Effector memory CD8-positive, alpha-beta T cell (primary cell): ENCODE data around the gene KCNMA1.
"Not testable (repeated sequence)": the region's sequence is repeated elsewhere in the genome, so short reads cannot be mapped to it uniquely, and the experiment has no call there.

ENCODE experiments used
- ATAC-seq: fragments of 150-1000 bp; cut with Tn5 transposase; replicated peaks from 2 replicates; pipeline ENCODE4 v1.10.0; 2021; ENCODE audit warnings: mild to moderate bottlenecking, moderate library complexity
- DNase-seq, 3 experiments: peaks; one replicate each; pipeline ENCODE4 v3.0.0; 2021
- H3K27ac Mint-ChIP-seq, 2 donors: one replicate each; pipeline ENCODE4 v1.8.0; 2022; ENCODE audit warnings: mild to moderate bottlenecking in 2 of 2, mixed read lengths in 2 of 2, moderate library complexity in 2 of 2
- H3K27me3 Mint-ChIP-seq, 2 donors: one replicate each; pipeline ENCODE4 v1.8.0; 2022; ENCODE audit warnings: mixed read lengths in 2 of 2
- H3K36me3 Mint-ChIP-seq: one replicate; pipeline ENCODE4 v1.8.0; 2022; ENCODE audit warnings: mild to moderate bottlenecking, moderate library complexity, mixed read lengths; ENCODE audit not compliant: insufficient read depth
- H3K4me1 Mint-ChIP-seq, 2 donors: one replicate each; pipeline ENCODE4 v1.8.0; 2022; ENCODE audit warnings: low read depth in 2 of 2, mixed read lengths in 2 of 2
- H3K4me3 Mint-ChIP-seq, 2 donors: one replicate each; pipeline ENCODE4 v1.8.0; 2022; ENCODE audit warnings: mild to moderate bottlenecking in 2 of 2, mixed read lengths in 2 of 2, moderate library complexity in 2 of 2
- H3K9me3 Mint-ChIP-seq, 2 donors: one replicate each; pipeline ENCODE4 v1.8.0; 2022; ENCODE audit warnings: mixed read lengths in 2 of 2

The KCNMA1 gene

DNA sequence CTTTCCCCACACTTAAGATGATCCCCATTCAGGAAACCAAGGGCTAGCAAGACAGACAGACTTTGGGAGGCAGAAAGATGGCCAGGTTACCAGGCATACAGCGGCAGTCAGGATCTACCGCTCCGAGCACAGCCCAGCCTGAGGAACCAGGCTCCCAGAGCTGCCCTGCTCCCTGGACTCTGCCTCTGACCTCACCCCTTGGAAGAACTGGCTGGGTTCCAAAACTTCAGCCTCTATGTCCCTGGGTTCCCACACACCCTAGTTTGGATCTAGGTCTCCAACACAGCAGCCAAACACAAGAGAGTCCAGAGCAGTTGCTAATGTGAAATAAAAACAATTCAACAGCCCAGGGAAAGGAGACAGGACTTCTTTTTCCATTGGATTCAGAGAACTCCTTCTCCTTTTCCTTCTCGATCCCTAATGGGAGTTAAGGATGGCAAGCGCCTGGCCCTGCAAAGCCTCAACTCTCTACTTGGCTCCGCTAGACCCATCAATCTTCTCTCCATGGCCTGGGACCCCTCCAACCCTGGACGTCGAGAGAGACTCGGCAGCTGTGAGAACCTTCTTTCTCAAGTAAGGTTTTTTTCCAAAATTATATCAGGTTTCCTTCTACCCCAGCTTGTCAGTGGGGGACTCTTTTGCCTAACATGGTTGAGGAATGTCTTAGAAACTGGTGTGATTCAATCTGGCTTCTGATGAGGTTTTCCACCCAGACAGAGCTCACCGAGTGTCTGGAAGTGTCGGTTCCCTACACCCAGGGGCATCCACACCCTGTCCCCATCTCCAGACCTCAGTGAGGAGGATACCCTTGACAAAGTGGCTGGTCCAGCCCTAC, 219.6 kb downstream of the KCNMA1 start:
- Mint-ChIP-seq H3K4me1 (no peaks in the 10 kb centered on the region), H3K27me3 (peaks cover 26 to 34% of the 10 kb centered on the region in 2 donors), H3K9me3 (no peaks in the 10 kb centered on the region), H3K27ac (no peak overlapping the region), H3K4me3 (no peak overlapping the region), H3K36me3 (no peaks in the 10 kb centered on the region)
- DNase-seq, result no peak
- ATAC-seq, result no peak

DNA sequence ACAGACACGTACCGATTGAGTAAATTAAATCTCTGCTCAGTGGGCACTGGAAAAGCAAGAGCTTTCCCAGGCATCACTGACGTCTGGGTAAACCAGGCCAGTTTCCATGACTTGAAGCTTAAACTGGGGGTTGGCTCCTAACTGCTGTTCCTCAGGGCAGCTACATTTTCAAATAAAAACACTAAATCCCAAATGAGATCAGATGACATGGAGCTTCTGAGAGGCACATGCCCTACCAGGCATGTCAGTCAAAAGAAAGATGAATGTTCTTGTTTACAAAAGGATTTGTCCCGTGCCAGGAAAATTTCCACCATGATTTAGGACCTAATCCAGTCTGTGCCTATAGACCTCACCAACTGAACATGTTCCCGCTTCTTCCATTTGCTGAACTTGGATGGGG, 220.2 kb downstream of the KCNMA1 start:
- no peaks in the 10 kb centered on the region for H3K9me3 Mint-ChIP-seq

DNA sequence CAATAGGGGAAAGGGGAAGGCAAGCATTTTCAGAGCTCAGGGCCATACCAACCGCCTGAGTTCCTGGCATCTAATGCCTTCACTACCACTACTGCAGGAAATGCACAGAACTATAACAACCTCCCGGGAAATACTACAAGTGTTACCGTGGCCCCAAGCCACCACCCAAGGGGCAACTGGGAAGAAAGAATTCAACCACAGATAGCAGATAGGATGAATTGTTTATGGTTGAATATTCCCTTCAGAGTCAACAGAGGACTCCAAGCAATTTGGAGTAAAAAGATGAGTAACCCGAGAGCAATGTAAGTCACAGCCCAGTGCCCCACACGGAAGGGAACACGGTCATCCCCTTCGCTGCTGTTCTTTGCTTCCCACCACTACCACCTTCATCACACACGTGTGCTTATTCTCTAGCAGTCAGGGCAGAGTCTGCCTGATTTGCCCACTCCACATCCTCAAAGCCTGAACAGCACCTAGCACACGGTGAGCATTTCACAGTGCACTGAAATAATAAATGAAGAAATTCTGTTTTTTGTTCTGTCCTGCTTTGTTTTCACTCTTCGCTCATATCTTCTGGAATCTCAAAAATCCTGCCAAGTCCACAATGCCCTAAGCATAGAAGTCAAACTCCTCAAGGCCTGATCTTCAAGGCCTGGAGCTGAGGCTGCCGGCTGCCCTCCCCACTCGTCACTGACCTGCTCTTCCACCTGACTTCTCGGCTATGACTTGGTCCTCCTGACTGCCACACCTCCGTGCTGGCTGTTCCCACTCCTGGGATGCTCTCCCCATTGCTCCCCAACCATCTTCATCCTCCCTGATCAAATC, 221.1 kb downstream of the KCNMA1 start:
- no peak for ATAC-seq
- Mint-ChIP-seq H3K4me1 (no peaks in the 10 kb centered on the region), H3K36me3 (no peaks in the 10 kb centered on the region), H3K27me3 (peaks cover 31 to 34% of the 10 kb centered on the region in 2 donors), H3K9me3 (no peaks in the 10 kb centered on the region), H3K27ac (no peak overlapping the region), H3K4me3 (no peak overlapping the region)
- no peak for DNase-seq

More for the DNA sequence above, 220.2 kb downstream of the KCNMA1 start:
- Mint-ChIP-seq H3K36me3 (no peaks in the 10 kb centered on the region), H3K4me3 (no peak overlapping the region), H3K27me3 (peaks cover 25 to 34% of the 10 kb centered on the region in 2 donors), H3K27ac (no peak overlapping the region), H3K4me1 (no peaks in the 10 kb centered on the region)
- ATAC-seq (no peak), DNase-seq (no peak)

DNA sequence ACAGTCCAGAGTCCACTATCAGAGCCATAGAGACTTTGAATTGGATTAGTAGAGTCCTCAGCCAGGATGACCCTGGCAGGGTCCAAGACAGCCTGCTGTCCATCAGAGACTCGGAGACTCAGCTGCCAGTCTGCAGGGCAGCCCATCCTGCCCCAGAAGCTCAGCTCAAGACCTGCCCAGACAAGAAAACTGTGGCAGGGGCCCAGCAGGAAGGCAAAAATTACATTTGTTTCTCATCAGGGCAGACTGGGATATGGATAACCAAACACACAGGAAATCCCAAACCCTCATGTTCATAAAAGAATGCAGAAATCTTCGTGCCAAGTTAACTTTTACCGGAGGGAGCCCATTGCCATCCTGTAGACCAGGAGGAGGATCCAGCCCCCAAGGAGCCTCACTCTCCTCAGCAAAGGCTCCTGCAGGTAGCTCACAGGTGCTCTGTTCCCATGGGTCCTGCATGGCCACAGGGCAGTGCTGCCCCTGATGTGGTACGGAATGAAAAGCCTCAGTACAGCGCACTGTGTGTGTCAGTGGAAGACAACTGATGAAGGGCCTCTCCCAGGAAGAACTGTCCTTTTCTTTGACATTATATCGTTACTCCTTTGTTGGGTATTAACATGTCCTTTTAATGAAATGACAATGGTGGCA, 222.2 kb downstream of the KCNMA1 start:
- Mint-ChIP-seq H3K27ac (no peak overlapping the region), H3K4me1 (no peaks in the 10 kb centered on the region), H3K36me3 (no peaks in the 10 kb centered on the region), H3K9me3 (no peaks in the 10 kb centered on the region), H3K27me3 (peaks cover 32 to 38% of the 10 kb centered on the region in 2 donors), H3K4me3 (no peak overlapping the region)
- ATAC-seq (no peak), DNase-seq (no peak)

DNA sequence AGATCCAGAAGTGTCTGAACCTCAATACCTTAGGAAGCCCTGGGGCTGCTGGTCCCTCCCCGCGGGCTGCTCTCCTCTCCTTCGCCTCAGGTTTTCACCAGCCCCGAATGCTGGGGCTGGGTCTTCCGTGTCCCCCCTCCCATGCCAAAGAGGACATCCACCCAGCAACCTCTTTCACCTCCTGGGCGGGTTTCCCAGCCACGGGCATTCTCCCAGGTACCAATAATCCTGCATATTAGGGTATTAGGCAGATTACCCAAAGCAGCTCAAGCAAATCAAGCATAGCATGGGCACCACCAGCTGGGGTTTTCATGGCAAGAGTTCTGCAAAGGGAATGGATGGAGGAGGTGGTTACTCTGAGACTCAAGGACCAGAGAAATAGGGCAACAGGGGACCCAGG, 224.4 kb downstream of the KCNMA1 start:
- no peaks in the 10 kb centered on the region for H3K36me3 Mint-ChIP-seq
- H3K4me3 Mint-ChIP-seq, result no peak overlapping the region
- no peaks in the 10 kb centered on the region for H3K4me1 Mint-ChIP-seq
- peaks cover 40 to 57% of the 10 kb centered on the region in 2 donors for H3K27me3 Mint-ChIP-seq
- no peak overlapping the region for H3K27ac Mint-ChIP-seq
- no peaks in the 10 kb centered on the region for H3K9me3 Mint-ChIP-seq
- no peak for DNase-seq
- no peak for ATAC-seq

DNA sequence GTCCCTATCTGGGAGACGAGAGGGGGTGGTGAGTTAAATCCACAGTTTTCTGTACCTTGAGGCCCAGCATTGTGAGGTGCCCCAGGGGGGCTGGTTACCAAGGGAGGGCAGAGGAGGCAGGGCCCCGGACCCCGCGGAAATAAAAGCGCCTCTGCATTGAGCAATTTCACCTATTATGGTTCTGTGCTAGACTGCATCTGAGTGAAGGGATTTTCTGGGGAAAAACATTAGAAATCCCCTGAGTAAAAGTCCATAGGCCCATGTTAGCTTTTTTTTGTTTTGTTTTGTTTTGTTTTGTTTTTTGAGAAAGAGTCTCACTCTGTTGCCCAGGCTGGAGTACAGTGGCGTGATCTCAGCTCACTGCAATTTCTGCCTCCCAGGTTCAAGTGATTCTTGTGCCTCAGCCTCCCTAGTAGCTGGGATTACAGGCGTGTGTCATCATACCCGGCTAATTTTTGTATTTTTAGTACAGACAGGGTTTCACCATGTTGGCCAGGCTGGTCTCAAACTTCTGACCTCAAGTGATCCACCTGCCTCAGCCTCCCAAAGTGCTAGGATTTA, 225.0 kb downstream of the KCNMA1 start:
- H3K27ac Mint-ChIP-seq, DNase-seq, H3K9me3 Mint-ChIP-seq, H3K36me3 Mint-ChIP-seq, H3K4me1 Mint-ChIP-seq, H3K4me3 Mint-ChIP-seq, ATAC-seq: not testable (repeated sequence)
- peaks cover 39 to 59% of the 10 kb centered on the region in 2 donors for H3K27me3 Mint-ChIP-seq

DNA sequence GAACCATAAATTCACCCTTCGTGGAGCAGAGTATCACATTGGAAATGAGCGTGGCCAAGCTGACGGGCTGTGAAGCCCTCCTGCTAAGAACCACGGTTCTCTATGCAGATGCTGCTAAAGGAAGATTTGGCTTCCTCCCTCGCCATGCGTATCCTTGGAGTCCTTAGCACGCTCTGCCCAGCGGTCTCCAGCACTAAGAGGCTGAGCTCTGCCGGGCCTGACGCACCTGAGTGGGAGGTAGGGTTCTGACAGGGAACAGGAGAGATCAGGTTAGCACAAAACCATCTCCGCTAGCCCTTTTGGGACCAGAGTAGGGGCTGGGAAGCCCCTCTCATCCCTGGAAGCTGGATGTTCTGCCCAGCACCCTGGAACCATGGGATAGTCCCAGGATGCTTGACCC, 225.8 kb downstream of the KCNMA1 start:
- peaks cover 39 to 52% of the 10 kb centered on the region in 2 donors for H3K27me3 Mint-ChIP-seq
- DNase-seq (no peak), ATAC-seq (no peak)
- no peaks in the 10 kb centered on the region for H3K36me3 Mint-ChIP-seq
- H3K27ac Mint-ChIP-seq, result no peak overlapping the region
- H3K9me3 Mint-ChIP-seq, result no peaks in the 10 kb centered on the region
- H3K4me1 Mint-ChIP-seq, result no peaks in the 10 kb centered on the region
- H3K4me3 Mint-ChIP-seq, result no peak overlapping the region

DNA sequence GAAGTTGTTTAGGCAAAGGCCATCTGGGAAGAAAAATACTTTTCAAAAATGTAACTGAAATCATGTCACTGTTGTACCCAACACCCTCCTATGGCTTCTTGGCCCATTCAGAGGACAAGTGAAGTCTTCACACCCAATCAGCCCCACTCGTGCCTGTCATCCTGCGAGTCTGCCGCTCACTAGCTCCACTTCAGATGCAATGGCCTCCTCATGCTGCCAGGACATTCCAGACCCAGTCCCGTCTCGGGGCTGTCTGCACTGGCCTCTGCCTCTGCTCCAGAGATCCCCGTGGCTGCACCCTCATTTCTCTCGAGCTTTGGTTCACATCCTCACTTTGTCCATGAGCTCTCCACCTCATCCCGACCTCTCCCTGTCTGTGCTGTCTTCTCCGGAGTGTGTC, 227.1 kb downstream of the KCNMA1 start:
- H3K36me3 Mint-ChIP-seq, result no peaks in the 10 kb centered on the region
- H3K27me3 Mint-ChIP-seq, result peaks cover 39 to 44% of the 10 kb centered on the region in 2 donors
- DNase-seq (no peak), ATAC-seq (no peak)
- no peak overlapping the region for H3K4me3 Mint-ChIP-seq
- no peaks in the 10 kb centered on the region for H3K9me3 Mint-ChIP-seq
- H3K4me1 Mint-ChIP-seq, result no peaks in the 10 kb centered on the region
- peak overlapping the region in 1 of 2 donors; percentile 8 for H3K27ac Mint-ChIP-seq

DNA sequence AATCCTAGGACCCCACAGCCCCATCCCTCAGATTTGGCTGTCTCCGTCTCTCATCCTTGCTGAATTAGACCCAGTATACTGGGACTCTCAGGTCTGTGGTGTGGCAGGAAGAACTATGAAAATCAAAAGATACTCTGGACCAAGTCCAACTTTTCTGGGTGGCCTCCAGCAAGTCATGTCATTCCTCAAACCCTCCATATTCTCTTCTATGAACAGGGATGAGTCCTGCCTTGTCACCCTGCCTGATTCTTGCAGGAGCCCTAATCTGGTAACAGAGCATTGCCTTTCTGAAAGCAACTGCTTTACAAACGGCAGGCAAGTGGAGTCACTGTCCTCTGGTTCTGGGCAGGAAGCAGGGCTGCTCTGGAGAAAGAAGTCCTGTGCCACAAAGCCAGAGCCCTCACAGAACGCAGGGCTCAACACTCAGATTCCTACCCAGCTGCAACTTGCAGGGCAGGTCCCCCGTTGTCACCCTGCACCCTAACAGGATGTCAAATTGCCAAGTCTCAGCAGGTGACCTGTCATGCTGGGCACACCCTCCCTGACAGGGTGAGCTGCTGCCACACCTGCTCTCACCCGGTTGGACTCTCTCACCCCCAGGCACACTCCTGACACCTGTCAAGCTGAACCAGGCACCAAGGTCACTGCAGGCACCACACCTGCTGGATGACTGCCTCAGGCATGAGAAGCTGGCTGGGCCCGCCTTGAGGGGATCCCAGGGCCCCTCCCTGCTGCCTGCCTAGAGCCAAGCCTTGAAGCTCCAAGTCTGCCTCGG, 227.7 kb downstream of the KCNMA1 start:
- DNase-seq (no peak), ATAC-seq (no peak)
- Mint-ChIP-seq H3K4me1 (no peaks in the 10 kb centered on the region), H3K4me3 (no peak overlapping the region), H3K27ac (no peak overlapping the region), H3K36me3 (no peaks in the 10 kb centered on the region), H3K9me3 (no peaks in the 10 kb centered on the region), H3K27me3 (peaks cover 34 to 44% of the 10 kb centered on the region in 2 donors)

DNA sequence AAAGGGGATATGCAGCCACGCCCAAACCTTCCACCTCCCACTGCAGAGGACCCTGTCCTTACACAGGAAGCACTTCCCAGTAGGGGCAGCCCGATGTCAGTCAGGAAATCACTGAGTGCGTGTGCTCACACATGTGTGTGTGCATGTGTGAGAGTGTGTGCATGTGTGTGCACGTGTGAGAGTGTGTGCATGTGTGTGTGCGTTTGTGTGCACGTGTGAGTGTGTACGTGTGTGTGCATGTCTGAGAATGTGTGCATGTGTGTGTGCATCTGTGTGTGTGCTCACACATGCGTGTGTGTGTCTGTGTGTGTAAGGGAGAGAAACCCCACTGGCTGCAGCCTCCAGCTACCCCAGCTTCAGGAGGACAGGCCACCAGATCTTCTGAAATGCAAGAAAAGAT, 229.3 kb downstream of the KCNMA1 start:
- DNase-seq (no peak), ATAC-seq (no peak)
- Mint-ChIP-seq H3K4me1 (no peaks in the 10 kb centered on the region), H3K4me3 (no peak overlapping the region), H3K36me3 (no peaks in the 10 kb centered on the region), H3K9me3 (no peaks in the 10 kb centered on the region), H3K27me3 (peaks cover 24 to 43% of the 10 kb centered on the region in 2 donors), H3K27ac (no peak overlapping the region)

DNA sequence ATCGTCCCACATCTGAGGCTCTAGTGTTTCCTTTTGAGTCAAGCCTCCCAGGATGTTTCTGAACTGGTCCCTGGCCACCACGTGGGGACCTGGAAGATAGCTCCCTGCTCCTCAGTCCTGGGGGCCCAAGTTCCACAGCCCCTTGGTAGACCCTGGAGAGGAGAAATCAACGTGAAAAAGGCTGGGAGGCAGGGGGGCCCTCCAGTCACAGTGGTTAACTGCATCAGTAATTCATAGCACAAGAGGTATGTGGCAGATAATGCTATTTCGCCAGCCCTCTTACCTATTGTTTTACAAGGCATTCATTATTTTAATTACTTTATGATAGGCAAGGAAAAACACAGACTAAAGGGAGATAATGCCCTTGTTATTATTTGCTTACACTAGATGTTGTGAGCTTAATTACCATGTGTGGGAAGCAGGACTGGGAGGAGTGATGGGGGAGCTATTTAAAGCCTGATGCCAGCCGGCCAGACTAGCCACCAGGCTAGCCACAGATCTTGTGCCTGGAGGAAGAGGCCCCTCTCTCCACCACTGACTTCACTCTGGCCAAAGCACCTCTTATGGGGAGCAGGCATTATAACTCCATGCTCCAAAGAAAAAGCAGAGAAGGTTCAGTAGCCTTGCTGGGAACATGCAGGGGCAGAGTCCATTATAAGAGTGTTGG, 230.7 kb downstream of the KCNMA1 start:
- Mint-ChIP-seq H3K9me3 (no peaks in the 10 kb centered on the region), H3K27ac (no peak overlapping the region), H3K36me3 (no peaks in the 10 kb centered on the region), H3K4me1 (no peaks in the 10 kb centered on the region), H3K4me3 (no peak overlapping the region), H3K27me3 (peaks cover 29 to 57% of the 10 kb centered on the region in 2 donors)
- ATAC-seq (no peak), DNase-seq (no peak)

DNA sequence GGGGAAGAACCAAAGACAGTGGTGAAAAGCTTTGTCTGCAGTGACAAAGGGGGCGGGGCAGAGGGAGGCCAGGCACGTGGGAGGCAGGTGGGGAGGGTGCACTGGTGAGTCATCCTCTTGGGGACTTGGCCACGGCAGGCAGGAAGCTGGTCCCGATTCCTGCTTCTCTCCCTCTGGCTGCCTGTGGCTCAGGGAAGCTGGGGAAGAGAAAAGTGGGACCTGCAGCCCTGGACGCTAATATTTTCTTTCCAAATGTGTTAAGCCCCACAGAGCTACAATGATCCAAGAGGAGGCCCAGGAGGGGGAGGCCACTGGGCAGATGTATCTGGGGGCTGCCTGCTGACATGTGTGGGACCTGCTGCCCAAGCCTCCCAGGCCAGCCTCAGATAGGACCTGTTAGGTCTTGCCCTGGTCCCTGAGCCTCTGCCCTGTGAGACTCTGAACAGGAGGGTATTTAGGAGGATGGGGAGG, 231.8 kb downstream of the KCNMA1 start:
- H3K36me3 Mint-ChIP-seq, result no peaks in the 10 kb centered on the region

More for the DNA sequence above, 231.8 kb downstream of the KCNMA1 start:
- DNase-seq (no peak), ATAC-seq (no peak)
- H3K4me1 Mint-ChIP-seq, result no peaks in the 10 kb centered on the region
- no peak overlapping the region for H3K27ac Mint-ChIP-seq
- no peaks in the 10 kb centered on the region for H3K9me3 Mint-ChIP-seq
- peak overlapping the region in 1 of 2 donors; percentile 32 for H3K4me3 Mint-ChIP-seq
- H3K27me3 Mint-ChIP-seq, result peaks cover 33 to 61% of the 10 kb centered on the region in 2 donors
